NCI-H2171 treated with DMSO at 0.1 percent for 48 hours (cell line): ENCODE measurements around the gene ZBTB7C.

ENCODE experiments used
- DNase-seq: peaks from one replicate; lab custom pipeline; 2025; lab: John Stamatoyannopoulos, UW

The ZBTB7C gene

DNA sequence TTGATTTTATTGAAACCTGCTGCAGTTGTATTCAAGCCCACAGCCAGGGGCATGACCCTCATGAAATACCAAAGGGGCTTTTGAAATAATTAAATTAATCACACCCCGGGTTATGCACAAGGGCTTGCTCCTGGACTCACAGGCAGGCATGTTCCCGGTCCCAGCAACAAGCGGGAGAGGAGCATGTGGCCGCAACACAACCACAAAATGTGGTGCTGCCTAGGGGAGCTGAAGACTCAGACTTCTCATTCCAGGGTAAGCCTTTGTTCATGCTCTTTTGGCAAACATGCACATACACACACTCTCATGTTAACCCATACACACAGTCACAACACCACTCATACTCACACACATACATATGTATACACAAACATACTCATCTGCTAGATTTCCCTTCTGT is 245.1 kb downstream of the ZBTB7C start:
- no peak for DNase-seq

GRCh38 chr18:48163738-48164115 is 245.5 kb downstream of the ZBTB7C start:
- DNase-seq, result no peak

GRCh38 chr18:48162956-48163737 is 246.0 kb downstream of the ZBTB7C start:
- no peak for DNase-seq

GRCh38 chr18:48161911-48162698 is 247.1 kb downstream of the ZBTB7C start:
- peak; percentile 54 for DNase-seq

- peak; percentile 65 for DNase-seq
Measured at GRCh38 chr18:48161191-48161910, 247.8 kb downstream of the ZBTB7C start.

- DNase-seq, result no peak
Measured at GRCh38 chr18:48160622-48161021, 248.6 kb downstream of the ZBTB7C start.

DNA sequence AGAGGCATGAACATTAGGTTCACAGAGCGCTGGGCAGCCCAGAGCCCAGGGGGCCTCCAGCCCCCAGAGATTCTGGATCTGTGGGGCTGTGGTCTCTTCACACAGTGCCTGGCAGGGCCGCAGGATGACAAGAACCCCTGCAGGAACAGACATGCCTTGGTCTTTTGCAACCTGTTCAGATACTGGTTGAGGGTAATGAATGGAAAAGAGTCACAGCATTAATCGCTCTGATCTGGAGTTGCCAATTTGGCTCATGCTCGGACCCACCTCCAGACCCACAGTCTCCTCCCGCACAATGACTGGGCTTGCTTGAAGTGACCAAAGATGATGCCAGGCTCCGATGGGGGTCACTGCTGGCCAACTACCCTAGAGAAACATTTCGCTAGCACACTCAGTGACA is 249.4 kb downstream of the ZBTB7C start:
- DNase-seq, result no peak

DNA sequence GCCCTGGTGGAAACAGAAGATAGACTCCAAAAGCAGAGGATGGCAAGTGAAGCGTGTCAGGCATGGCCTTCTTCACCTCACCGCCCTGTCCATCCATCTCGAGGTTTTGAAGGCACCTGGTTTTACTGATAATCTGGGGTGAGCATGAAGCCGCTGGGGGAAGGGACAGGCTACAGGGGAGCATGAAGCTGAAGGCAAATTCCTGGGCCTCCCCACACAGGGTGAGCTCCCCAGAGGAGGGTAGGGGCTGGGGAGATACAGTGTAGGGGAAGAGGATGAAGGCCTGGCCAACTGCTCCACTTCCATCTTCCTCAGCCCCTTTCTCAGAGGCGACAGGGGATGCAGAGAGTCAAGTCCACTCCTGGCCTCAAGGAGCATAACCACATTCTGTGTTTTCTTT is 250.5 kb downstream of the ZBTB7C start:
- no peak for DNase-seq

DNA sequence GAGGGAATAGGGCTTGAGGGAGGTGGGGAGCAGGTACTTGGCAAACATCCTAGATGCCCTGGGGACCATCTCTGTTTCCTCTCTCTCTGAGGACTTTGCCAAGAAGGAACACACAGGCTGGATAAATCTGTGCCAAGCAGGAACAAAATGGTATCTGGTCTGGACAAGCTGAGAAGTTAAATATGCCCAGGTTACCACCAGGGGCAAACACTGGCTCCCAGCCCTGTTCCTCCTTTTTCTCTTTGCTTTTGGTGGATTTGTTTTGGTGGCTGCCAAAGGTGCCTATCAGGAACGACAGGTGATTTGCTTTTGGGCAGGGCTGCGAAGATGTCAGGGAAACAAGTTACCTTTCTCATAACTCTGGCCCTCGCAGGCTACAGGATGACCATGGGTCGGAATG is 251.2 kb downstream of the ZBTB7C start:
- DNase-seq, result no peak

GRCh38 chr18:48155856-48156255 is 253.3 kb downstream of the ZBTB7C start:
- DNase-seq, result no peak

DNA sequence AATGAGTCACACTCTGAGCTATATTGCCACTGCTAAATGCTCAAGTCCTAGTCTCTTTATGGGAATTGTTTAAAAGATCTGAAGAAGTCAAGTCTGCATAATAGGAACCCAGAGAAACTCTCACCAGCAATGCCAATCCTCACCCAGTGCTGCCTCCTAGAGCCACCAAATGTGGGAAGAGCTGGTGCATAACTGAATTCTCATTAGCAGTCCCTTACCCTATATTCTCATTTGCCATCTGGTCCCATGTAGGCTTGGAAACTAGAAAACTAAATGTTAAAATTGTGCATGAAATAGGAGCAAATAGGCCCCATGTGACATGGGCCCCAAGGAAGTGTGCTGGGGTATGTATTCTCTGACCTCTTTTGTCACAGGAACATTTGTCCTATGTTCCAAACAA is 254.4 kb downstream of the ZBTB7C start:
- DNase-seq, result no peak

GRCh38 chr18:48153613-48154481 is 255.3 kb downstream of the ZBTB7C start:
- DNase-seq, result no peak

- DNase-seq, result no peak
Measured at GRCh38 chr18:48152549-48152948, 256.6 kb downstream of the ZBTB7C start.

- DNase-seq, result peak; percentile 15
Measured at GRCh38 chr18:48151421-48152065, 257.6 kb downstream of the ZBTB7C start.

GRCh38 chr18:48149020-48149685 is 260.0 kb downstream of the ZBTB7C start:
- DNase-seq, result no peak

DNA sequence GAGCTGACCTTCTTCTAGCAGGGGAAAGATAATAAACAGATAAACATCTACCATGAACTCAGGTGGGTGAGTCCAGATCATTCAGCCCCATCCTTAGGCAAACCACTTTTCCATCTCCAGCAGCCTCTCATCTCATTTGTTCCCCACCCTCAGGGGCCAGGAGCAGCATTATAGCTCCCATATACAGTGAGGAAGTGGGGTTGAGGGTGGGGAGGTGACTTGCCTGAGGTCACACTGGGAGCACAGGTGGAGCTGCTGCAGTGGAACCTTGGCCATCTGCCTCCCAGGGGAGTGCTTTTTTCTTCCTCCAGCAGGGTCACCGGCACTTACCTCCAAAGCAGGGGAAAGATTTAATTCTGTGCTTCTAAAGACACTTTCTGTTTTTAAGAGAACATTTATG is 266.2 kb downstream of the ZBTB7C start:
- DNase-seq, result no peak

GRCh38 chr18:48142353-48142752 is 266.8 kb downstream of the ZBTB7C start:
- peak; percentile 39 for DNase-seq

GRCh38 chr18:48140731-48141130 is 268.5 kb downstream of the ZBTB7C start:
- DNase-seq, result no peak

- peak; percentile 14 for DNase-seq
Measured at GRCh38 chr18:48139431-48140347, 269.5 kb downstream of the ZBTB7C start.
